AG04450 (cell line): ENCODE data around the gene TUBGCP3. TPM values are rescaled to one million over a fixed set of nuclear protein-coding genes. Genes with fewer than 3 reads are reported as not detected.

ENCODE experiments used
- CTCF ChIA-PET: fragments of 300-600, 350-600 bp; formaldehyde crosslinking; extraction: SDS; loops from one replicate; lab custom pipeline; 2022; ENCODE audit warnings: antibody characterized with exemption, inconsistent platforms; lab: Charles Lee
- POLR2A ChIA-PET: fragments of 350-600 bp; formaldehyde crosslinking; extraction: SDS; loops from one replicate; lab custom pipeline; 2021; ENCODE audit warnings: antibody characterized with exemption, inconsistent platforms; lab: Yijun Ruan, JAX
- DNase-seq: peaks from one replicate; pipeline ENCODE4 v3.0.0-alpha.2; 2011; ENCODE audit warnings: low read depth, low spot score
- H3K27ac ChIP-seq: one replicate; pipeline ENCODE4 v1.5.1; 2012; ENCODE audit warnings: low read depth, low read length, control low read depth
- H3K27me3 ChIP-seq: one replicate; pipeline ENCODE4 v1.6.0; 2012; ENCODE audit warnings: low read length; ENCODE audit not compliant: control insufficient read depth, insufficient read depth
- H3K4me3 ChIP-seq: 2 replicates; pipeline ENCODE4 v1.5.1; 2011; ENCODE audit warnings: mild to moderate bottlenecking, low read depth, low read length, control low read depth
- H3K9me3 ChIP-seq: 2 replicates; pipeline ENCODE4 v1.5.1; 2012; ENCODE audit warnings: low read length; ENCODE audit not compliant: control insufficient read depth, insufficient read depth
- CTCF ChIP-seq: IDR thresholded peaks from 2 replicates; pipeline ENCODE4 v1.5.1; 2011; ENCODE audit warnings: low read depth, low read length, control low read depth, inconsistent platforms
- polyA plus RNA-seq: library from polyadenylated mRNA; depleted of rRNA; stranded (reverse); fragments of >200 nt; gene quantifications from 2 replicates; pipeline ENCODE4 v1.2.3, GENCODE V29; 2011

TUBGCP3 gene
- polyA plus RNA-seq, 1 experiment: 11.3 TPM

GRCh38 chr13:112606109-112607001 lies 18.4 kb upstream of the TUBGCP3 start:
- TF ChIP-seq CTCF: peak; percentile 87
- DNase-seq: peak; percentile 57
- Histone ChIP-seq H3K27ac (peak overlapping the region; percentile 69), H3K9me3 (no peaks in the 10 kb centered on the region), H3K4me3 (peak overlapping the region; percentile 66), H3K27me3 (peaks cover 12% of the 10 kb centered on the region)
- ChIA-PET CTCF (interaction anchor here (0.5 to 3.8 kb wide), 38 partner anchors 9 to 1131 kb away, joined by 3 to 35 read pairs (median 5); partner anchors contain the start of gene TUBGCP3), POLR2A (no interaction called here)

- Histone ChIP-seq H3K4me3 (peak overlapping the region; percentile 66), H3K27me3 (peaks cover 12% of the 10 kb centered on the region), H3K27ac (no peak overlapping the region), H3K9me3 (no peaks in the 10 kb centered on the region)
- ChIA-PET POLR2A (no interaction called here), CTCF (interaction anchor here (0.6 to 3.8 kb wide), 21 partner anchors 9 to 1130 kb away, joined by 3 to 35 read pairs (median 8); partner anchors contain the start of gene TUBGCP3)
- no peak for DNase-seq
- no peak for TF ChIP-seq CTCF
Observed at GRCh38 chr13:112605531-112605990, 17.6 kb upstream of the TUBGCP3 start.

- no peak for DNase-seq
- ChIA-PET CTCF (interaction anchor here (1.1 kb wide), 1 partner anchor 1129 kb away, joined by 5 read pairs; no protein-coding TSS in a partner anchor), POLR2A (no interaction called here)
Observed at GRCh38 chr13:112603641-112604225, 15.8 kb upstream of the TUBGCP3 start.

GRCh38 chr13:112602189-112602588 lies 14.2 kb upstream of the TUBGCP3 start:
- Histone ChIP-seq H3K27ac (no peak overlapping the region), H3K4me3 (no peak overlapping the region), H3K9me3 (no peaks in the 10 kb centered on the region), H3K27me3 (peaks cover 6% of the 10 kb centered on the region)
- POLR2A ChIA-PET: no interaction called here
- no peak for TF ChIP-seq CTCF
- CTCF ChIA-PET: interaction anchor here (0.6 kb wide), 1 partner anchor 60 kb away, joined by 7 read pairs; no protein-coding TSS in a partner anchor
- no peak for DNase-seq

More at GRCh38 chr13:112603641-112604225, 15.8 kb upstream of the TUBGCP3 start:
- no peak for TF ChIP-seq CTCF
- Histone ChIP-seq H3K27ac (no peak overlapping the region), H3K27me3 (peaks cover 14% of the 10 kb centered on the region), H3K4me3 (no peak overlapping the region), H3K9me3 (no peaks in the 10 kb centered on the region)

GRCh38 chr13:112601371-112601770 lies 13.4 kb upstream of the TUBGCP3 start:
- CTCF ChIA-PET: no interaction called here

More at GRCh38 chr13:112601371-112601770, 13.4 kb upstream of the TUBGCP3 start:
- H3K27ac ChIP-seq: no peak overlapping the region
- no peaks in the 10 kb centered on the region for H3K9me3 ChIP-seq
- DNase-seq: no peak
- peaks cover 10% of the 10 kb centered on the region for H3K27me3 ChIP-seq
- TF ChIP-seq CTCF: no peak
- POLR2A ChIA-PET: no interaction called here
- H3K4me3 ChIP-seq: no peak overlapping the region
